SH-SY5Y (cell line): ENCODE measurements around the gene PPP2R2B.

ENCODE experiments used
- GATA2 ChIP-seq: IDR thresholded peaks from 2 replicates; pipeline ENCODE4 v1.6.1; 2011; ENCODE audit warnings: mild to moderate bottlenecking, low read depth, low read length
- GATA3 ChIP-seq: IDR thresholded peaks from 2 replicates; pipeline ENCODE4 v1.6.1; 2011; ENCODE audit warnings: low read depth, mild to moderate bottlenecking, low read length, moderate library complexity

DNA sequence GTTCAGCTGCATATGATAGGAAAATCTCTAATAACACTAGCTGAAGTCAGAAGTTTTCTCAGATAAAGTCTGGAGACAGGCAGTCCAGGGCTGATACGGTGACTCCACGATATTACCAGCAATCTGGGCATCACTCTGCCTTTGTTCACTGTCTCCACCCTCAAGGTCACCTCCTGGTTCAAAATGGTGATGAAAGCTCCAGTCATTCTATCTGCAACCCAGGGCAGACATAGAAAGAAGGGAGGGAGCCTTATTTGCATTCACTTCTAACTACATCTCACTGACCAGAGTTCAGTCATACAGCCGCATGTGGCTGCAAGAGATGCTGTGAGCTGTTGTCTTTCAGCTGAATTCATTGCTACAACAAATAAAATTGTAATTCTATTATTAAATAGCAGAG, 340.1 kb downstream of the PPP2R2B start:
- TF ChIP-seq GATA2 (no peak), GATA3 (no peak)
